Mucosa of descending colon (tissue), 3 donors: ENCODE measurements around the gene ACD. TPM values are rescaled to one million over a fixed set of nuclear protein-coding genes. Genes with fewer than 3 reads are reported as not detected.

Experiments
- ATAC-seq: fragments of 200-7000 bp; cut with Tn5 transposase; one replicate; pipeline ENCODE4 v1.9.1; 2020; ENCODE audit warnings: mild to moderate bottlenecking, moderate library complexity
- DNase-seq, 3 donors: peaks; one replicate each; pipeline ENCODE4 v3.0.0-alpha.2; 2020
- H3K36me3 ChIP-seq: fragments of 200-600 bp; one replicate; pipeline ENCODE4 v1.8.0; 2021; ENCODE audit warnings: low read depth, mild to moderate bottlenecking
- H3K4me1 ChIP-seq: fragments of 200-600 bp; one replicate; pipeline ENCODE4 v1.8.0; 2021; ENCODE audit warnings: low read depth, mild to moderate bottlenecking
- H3K4me3 ChIP-seq: fragments of 200-600 bp; one replicate; pipeline ENCODE4 v1.8.0; 2021; ENCODE audit warnings: mild to moderate bottlenecking
- H3K9me3 ChIP-seq: fragments of 200-600 bp; one replicate; pipeline ENCODE4 v1.8.0; 2021; ENCODE audit warnings: mild to moderate bottlenecking
- intact Hi-C, 2 donors: fragments of 100-400 bp; cut with DNase I in 1 of 2; cut with micrococcal nuclease in 1 of 2; formaldehyde crosslinking; loops; one replicate each; pipeline versions ENCODE4 v1.11.0 to v1.11.1; 2022; cut with DNase I, micrococcal nuclease
- total RNA-seq, 3 donors: library from RNA; stranded (reverse); fragmentation: NEBNext Ultra II Directional in 2 of 3; extraction: Animal tissue kit (Norgen Biotek cat#: 25700) in 2 of 3; gene quantifications; one replicate each; pipeline versions ENCODE4 v1.2.1 to v1.2.4, GENCODE V29; 2021 to 2023
- TF ChIP-seq, protein P1 (sequence below): fragments of 200-600 bp; IDR thresholded peaks from one replicate; pipeline ENCODE4 v1.8.0; 2022; ENCODE audit warnings: antibody characterized with exemption, mild to moderate bottlenecking
- donor health status: DM: no; HTN: no; CAD: no; lungs with moderate emphysema.
- donor health status: DM: no; HTN: no; CAD: no.
- donor health status: DM: no; HTN: yes; CAD: no.

The ACD gene
- total RNA-seq, 3 donors from 2014 or later = 8.9 to 17.1 (median 11.5) TPM

DNA sequence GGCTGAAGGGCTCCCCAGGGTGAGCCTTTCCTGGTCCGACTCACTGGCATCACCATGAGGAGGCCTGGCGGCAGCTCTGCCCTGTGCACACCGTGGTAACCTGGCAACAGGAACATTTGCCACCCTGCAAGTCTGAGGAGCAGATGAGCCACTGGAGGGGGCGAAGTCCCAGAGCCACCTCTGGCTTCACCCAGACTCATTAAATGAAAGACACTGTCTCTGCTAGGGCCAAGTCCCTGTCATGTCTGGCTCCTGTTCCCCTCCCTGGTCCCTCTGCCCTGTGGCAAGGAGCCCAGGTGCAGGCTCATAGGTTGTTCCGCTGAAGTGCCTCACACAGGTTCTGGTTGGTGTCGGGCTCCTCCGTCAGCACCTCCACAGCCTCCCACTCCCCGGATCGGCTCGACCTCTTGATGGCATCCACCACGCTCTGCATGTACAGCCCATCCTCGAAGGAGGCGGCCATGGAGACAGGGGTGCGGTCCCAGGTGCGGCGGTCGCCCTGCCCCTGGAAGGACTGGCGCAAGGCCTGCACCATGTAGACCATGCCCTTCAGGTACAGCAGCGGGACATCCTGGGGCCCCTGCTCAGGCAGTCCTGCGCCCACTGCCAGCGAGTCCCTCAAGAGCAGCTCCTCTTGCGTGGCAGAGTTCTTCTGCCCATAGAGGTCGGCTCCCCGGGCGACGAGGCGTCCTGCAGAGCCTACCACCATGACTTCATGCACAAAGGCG is 15.0 kb upstream of the ACD start:
- DNase-seq = peak in 1 of 3 donors; percentile 75

DNA sequence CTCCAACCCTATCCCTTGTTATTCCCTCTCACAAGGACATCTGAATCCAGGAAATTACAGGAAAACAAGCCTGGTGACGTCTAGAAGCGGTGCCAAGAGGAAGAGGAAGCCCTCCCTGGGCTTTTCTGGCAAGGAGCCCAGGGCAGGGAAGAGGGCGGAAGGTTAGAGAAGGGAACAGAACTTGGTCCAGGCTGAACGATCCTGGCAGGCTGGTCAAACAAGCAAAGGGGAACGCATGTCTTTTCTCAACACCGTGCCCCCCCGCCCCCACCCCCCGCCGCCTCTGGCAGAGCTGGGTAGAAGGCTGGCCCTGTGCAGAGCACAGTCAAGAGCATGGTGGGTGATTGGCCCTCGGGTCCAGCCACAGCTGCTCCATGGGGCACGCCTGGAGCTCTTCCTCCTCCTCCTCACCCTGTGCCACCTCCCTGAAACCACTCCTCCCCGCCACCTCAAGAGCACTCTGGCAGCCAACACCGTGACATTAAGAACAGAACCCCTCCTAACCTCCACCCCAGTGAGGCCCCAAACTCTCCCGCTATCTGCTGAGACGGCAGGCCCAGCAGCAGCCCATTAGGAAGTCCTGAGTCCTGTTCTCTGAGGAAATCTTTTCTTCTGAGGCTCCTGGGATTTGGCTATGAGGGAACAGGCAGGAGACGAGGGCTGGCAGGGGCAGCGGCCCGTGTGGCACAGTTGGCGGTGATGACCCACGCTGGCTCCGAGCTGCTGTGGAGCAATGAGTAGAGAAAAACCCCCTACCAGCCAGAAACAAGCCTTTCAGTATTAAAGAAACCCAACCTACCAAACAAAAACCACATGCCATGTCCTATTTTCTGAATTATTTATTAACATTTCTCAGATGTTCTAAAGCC is 13.9 kb upstream of the ACD start:
- TF ChIP-seq, protein P1, sequence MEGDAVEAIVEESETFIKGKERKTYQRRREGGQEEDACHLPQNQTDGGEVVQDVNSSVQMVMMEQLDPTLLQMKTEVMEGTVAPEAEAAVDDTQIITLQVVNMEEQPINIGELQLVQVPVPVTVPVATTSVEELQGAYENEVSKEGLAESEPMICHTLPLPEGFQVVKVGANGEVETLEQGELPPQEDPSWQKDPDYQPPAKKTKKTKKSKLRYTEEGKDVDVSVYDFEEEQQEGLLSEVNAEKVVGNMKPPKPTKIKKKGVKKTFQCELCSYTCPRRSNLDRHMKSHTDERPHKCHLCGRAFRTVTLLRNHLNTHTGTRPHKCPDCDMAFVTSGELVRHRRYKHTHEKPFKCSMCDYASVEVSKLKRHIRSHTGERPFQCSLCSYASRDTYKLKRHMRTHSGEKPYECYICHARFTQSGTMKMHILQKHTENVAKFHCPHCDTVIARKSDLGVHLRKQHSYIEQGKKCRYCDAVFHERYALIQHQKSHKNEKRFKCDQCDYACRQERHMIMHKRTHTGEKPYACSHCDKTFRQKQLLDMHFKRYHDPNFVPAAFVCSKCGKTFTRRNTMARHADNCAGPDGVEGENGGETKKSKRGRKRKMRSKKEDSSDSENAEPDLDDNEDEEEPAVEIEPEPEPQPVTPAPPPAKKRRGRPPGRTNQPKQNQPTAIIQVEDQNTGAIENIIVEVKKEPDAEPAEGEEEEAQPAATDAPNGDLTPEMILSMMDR = no peak
- Histone ChIP-seq H3K4me1 (peaks cover 27% of the 10 kb centered on the region), H3K4me3 (no peak overlapping the region), H3K9me3 (no peaks in the 10 kb centered on the region), H3K36me3 (no peaks in the 10 kb centered on the region)
- intact Hi-C loops = no loop called here
- DNase-seq (peak; percentile 84 to 86 (median 85)), ATAC-seq (peak; percentile 75)

More for the DNA sequence above, 15.0 kb upstream of the ACD start:
- peak; percentile 46 for ATAC-seq
- no peaks in the 10 kb centered on the region for H3K9me3 ChIP-seq
- H3K4me3 ChIP-seq = no peak overlapping the region
- intact Hi-C loops = no loop called here
- no peaks in the 10 kb centered on the region for H3K36me3 ChIP-seq
- TF ChIP-seq, protein P1 = no peak
- H3K4me1 ChIP-seq = peaks cover 29% of the 10 kb centered on the region

DNA sequence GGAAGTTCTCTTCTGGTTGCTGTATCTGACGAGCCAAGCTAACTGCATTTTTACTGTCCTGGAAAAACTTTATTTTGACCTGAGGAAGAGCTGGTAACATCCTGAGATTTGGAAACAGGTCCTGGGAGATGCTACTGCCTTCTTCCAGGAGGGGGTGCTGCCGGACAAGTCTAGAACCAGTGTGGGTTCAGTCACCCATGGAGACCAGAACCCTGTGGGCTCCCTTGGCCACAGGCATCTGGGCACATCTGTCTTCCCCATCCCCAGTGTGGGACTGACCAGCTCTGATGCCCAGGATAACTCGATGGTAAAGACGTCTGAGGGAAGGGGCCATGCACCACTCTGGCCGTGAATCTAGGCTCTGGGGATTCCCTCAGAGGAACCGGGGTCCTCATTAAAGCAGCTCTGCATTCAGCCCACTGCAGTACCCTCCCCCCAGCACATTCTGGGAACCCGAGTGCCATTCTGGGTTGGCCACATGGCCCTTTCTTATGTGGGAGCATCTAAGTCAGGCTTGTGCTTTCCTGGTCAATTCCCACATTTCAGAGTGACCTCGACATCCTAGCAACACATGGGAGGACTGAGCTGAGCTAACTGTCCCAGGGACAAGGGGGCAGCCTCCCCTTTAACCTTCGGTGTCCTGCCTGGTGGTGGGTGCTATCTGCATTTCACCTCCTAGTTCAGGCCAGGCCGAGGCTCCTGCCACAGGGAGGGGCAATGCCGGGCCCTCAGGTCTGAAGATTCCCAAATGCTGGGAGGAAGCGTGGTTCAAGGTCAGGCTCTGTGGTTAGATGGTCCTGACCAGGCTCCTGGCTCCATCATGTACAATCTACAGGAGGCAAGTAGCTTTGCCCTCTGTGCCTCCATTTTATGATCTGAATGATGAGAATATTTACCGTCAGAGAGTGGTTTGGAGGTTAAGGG is 12.9 kb upstream of the ACD start:
- intact Hi-C loops = no loop called here
- ATAC-seq = peak; percentile 61
- DNase-seq = peak in 2 of 3 donors; percentile 82 to 84
- Histone ChIP-seq H3K9me3 (no peaks in the 10 kb centered on the region), H3K4me3 (no peak overlapping the region), H3K36me3 (no peaks in the 10 kb centered on the region), H3K4me1 (peaks cover 24% of the 10 kb centered on the region)
- TF ChIP-seq, protein P1 = peak; percentile 66

DNA sequence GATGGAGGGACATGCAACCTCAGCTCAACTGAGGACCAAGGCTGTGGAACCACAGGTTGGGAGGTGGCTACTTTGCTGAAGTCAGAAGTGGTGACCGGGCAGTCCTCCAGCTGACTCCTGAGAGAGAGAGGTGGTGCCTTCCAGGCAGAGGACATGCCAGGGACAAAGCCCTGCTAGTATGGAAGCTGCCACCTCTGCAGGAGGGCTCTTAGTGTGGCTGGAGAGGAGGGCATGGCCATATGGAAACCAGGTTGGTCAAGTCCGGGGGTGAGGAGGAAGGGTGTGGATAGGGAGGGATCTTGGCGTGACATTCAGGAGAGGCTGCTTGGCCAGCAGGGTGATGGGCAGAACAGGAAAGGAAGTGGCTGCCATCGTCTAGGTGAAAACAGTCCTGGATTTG is 12.2 kb upstream of the ACD start:
- DNase-seq (no peak), ATAC-seq (no peak)
- intact Hi-C loops = no loop called here

More for the DNA sequence above, 12.2 kb upstream of the ACD start:
- TF ChIP-seq, protein P1 = no peak
- no peaks in the 10 kb centered on the region for H3K9me3 ChIP-seq
- H3K36me3 ChIP-seq = no peaks in the 10 kb centered on the region
- H3K4me1 ChIP-seq = peaks cover 29% of the 10 kb centered on the region
- no peak overlapping the region for H3K4me3 ChIP-seq
